Inferior parietal cortex (tissue), 1 donor: ENCODE results near the gene MAPK4.
A peak's percentile ranks its signal among the peaks of the same experiment; 100 is the strongest.

Experiments used
- DNase-seq: peaks from one replicate; pipeline ENCODE4 v3.0.0-alpha.2; 2016; ENCODE audit errors: extremely low spot score

MAPK4 gene

GRCh38 chr18:50719471-50720324 lies 159.8 kb downstream of the MAPK4 start:
- no peak for DNase-seq

DNA sequence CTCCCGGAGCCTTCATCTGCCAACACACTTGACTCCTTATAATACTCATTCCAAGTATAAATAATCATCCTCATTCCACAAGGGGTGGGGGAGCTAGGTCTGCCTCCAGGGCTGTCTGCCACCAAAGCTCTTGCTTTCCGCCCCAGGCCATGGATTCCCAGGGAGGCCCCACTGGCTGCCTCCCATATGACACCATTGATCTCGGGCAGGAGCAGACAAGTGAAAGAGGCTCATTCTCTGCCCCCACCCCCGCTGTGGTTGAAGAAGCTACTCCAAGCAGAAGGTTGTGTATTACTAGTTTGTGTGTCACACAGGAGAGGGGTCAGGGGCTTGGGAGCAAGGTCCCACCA lies 160.4 kb downstream of the MAPK4 start:
- DNase-seq = no peak

DNA sequence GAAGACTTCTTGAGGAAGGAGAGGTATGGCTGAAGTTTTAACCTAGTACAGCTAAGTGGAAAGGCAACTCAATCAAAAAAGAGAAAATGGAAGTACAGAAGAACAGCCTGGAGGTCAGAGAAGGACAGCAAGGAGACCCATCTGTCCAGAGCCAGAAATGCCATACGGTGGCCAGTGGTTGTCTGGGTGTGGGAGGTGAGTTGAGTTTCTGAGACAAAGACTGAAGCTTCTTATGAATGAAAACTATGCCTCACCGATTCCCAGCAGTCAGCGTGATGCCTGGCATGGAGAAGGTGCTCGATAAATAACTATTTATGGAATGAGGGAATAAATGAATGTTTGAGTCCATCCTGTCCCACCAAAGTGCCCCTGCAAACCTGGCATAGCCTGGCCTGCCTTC lies 161.1 kb downstream of the MAPK4 start:
- no peak for DNase-seq

GRCh38 chr18:50721451-50722120 lies 161.7 kb downstream of the MAPK4 start:
- no peak for DNase-seq

DNA sequence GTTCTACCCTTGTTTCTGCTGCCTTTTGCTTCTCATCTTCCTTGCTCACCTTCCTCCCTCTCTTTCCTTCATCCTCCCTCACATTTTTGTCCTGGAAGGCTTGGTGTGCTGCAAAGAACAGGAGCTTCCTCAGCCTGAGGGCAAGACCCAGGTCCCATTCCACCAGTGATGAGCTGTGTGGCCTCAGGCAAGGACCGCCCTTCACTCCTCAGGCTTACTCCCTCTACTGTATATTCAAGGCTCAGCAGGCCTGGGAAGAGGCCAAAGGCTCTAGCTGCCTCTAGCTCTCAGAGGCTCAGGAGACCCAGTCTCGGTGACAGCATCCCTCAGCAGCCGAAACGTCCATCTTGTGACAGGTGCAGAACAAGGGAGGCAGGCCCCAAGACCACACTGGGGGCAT lies 162.4 kb downstream of the MAPK4 start:
- DNase-seq = no peak

DNA sequence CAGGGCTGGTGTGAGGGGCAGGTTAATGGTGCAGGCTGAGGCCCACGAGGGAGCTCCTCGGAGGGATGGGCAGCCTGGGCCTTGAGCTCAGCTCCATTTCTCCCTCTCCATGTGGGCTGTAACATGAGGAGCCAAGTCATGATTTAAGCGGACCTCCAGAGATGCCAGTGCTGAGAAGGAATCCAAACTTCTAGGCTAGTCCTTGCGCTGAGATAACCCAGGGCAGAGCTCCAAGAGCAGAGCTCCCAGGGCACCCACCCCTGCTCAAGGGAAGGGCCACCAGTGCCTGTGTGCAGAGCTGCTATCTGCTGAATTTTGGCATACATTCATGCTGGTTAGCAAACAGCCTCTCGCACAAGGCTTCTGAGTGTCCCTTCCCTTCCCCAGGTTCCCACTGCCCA lies 164.9 kb downstream of the MAPK4 start:
- no peak for DNase-seq

DNA sequence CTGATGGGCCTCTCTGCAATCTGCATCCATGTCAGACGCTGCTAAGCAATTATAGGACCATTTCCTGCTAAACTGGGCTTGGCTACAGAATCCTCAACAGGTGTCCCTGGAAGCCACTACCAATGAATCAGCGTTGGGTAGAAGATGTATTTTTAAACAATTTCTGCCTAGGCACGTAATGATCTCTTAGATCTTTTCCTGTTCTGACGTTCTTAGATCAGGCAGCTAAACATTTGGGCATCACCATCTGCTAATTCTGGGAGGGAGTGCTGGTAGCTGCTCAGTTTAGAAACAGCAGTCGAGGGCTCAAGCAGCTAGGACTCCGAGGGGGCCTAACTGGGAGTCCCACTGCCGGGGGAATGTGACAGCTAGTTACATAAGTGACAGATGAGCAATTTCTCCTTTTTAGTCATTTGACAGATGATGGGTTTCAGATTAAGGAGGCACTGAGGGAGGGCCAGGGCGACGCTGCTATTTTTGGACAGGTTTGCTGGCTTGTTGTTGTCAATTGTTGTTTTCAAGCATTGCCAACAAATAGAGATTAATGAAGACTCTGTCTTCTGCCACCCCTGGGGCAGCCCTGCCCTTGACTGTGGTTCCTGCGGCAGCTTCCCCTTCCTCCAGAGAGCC lies 167.2 kb downstream of the MAPK4 start:
- peak; percentile 71 for DNase-seq

- DNase-seq = no peak
Observed at GRCh38 chr18:50727721-50728471, 168.0 kb downstream of the MAPK4 start.

- no peak for DNase-seq
Observed at GRCh38 chr18:50729376-50729775, 169.5 kb downstream of the MAPK4 start.

DNA sequence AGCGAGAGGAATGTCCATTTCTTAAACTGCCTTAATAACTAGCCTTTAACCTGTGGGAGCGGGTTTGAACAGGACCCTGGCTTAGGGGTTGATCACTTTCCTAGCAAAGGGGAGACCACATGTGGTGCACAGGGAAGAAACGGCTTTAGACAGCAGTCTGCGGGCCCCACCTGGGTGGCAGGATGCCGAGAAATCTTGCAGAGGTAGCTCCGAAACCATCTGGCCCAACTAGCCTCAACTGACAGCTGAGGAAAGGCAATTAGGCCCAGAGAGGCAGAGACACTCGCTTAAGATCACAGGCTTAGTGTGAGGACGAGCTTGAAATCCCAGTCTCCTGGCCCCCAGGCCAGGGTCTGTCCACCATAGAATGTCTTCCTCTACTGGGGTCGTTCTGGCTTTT lies 170.1 kb downstream of the MAPK4 start:
- no peak for DNase-seq

- DNase-seq = no peak
Observed at GRCh38 chr18:50734342-50734741, 174.5 kb downstream of the MAPK4 start.

GRCh38 chr18:50734886-50735285 lies 175.0 kb downstream of the MAPK4 start:
- no peak for DNase-seq

- DNase-seq = no peak
Observed at GRCh38 chr18:50737127-50737526, 177.2 kb downstream of the MAPK4 start.

DNA sequence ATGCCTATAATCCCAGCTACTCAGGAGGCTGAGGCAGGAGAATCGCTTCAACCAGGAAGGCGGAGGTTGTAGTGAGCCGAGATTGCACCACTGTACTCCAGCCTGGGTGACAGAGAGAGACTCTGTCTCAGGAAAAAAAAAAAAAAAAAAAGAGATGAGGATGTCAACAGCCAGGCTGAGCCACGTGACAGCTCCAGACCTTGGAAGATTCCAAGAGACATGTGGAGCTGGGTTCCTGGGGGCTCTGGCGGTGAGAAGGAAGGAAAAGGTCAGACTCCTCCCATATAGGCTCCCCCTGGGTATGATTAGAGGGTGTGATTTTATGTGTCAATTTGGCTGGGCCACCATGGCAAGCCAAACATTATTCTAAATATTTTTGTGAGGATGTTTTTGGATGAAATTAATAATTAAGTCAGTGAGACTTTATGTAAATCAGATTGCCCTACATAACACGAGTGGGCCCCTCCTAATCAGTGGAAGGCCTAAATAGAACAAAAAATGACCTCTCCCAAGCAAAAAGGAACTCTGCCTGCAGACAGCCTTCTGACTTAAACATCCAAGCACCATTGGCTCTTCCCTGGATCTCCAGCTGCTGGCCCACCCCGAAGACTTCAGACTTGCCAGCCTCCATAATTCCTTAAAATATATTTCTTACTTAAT lies 178.3 kb downstream of the MAPK4 start:
- no peak for DNase-seq

DNA sequence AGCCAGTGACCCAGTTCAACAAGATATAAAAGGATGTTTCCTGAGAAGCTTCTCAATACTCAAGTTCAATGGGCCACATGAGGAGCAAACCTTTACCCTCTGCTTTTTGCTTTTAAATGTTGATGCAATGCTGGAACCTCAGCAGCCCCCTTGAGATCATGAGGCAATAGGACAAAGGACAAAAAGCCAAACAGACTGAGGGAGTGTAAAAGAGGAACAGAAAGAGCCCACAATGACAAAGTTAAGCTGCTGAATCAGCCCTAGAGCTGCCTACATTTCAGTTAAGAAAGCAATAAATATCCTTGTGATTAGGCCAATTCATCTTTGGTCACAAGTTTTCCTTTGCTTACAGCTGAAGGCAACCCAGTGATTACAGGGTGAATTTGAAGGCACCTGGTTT lies 183.1 kb downstream of the MAPK4 start:
- no peak for DNase-seq

- no peak for DNase-seq
Observed at GRCh38 chr18:50744253-50744652, 184.4 kb downstream of the MAPK4 start.

- DNase-seq = no peak
Observed at GRCh38 chr18:50745945-50746344, 186.1 kb downstream of the MAPK4 start.

DNA sequence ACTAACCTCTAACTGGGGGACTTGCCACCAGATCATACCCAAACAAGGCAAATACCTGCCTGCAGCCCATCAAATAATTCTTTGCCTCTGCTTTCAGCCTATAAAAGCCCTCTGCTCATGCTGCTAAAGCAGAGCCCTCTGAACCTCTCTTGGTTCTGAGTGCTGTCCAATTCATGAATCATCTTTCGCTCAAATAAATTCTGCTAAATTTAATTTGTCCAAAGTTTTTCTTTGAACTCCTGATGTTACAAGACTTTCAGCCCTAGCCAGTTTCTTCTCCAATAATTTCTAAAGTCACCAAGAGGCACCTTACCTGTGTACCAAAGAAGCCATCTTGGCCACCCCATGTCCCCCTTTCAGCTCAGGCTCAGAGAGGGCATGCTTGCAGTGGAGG lies 188.0 kb downstream of the MAPK4 start:
- no peak for DNase-seq

GRCh38 chr18:50748243-50749229 lies 188.6 kb downstream of the MAPK4 start:
- no peak for DNase-seq

DNA sequence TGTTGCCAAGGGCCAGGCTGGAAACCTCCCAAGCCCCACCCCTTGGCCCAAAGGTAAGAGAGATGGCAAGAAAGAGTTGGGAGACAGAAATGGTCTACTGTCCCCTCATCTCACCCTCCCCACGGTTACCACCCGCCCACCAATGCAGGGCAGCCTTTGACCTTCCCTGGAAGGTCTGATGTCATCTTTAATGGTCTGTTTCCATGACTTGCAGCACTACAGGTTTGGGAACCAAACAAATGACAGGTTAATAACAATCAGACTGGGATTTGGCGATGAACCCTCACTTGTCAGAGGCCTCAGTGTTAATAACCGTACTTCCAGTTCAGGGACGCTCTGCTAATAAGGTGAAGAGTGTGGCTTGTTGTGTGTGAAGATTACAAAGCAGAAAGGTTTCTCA lies 189.5 kb downstream of the MAPK4 start:
- no peak for DNase-seq

GRCh38 chr18:50749945-50750344 lies 190.1 kb downstream of the MAPK4 start:
- DNase-seq = no peak
